K562 (cell line): Measurements from ENCODE around the gene MPHOSPH9. TPM values are rescaled to one million over a fixed set of nuclear protein-coding genes. Genes with fewer than 3 reads are reported as not detected.

ENCODE experiments used
- ARHGAP35 ChIP-seq: fragments of 450-650 bp; IDR thresholded peaks from 2 replicates; pipeline ENCODE4 v1.6.1; 2018; ENCODE audit not compliant: partially characterized antibody
- ELF2 ChIP-seq: fragments of 250-450 bp; sonication (Bioruptor Pico); IDR thresholded peaks from 2 replicates; pipeline ENCODE4 v1.5.0; 2021; ENCODE audit warnings: mild to moderate bottlenecking
- ESRRA ChIP-seq: fragments of 450-650 bp; IDR thresholded peaks from 2 replicates; pipeline ENCODE4 v1.6.1; 2014; ENCODE audit warnings: low read depth, mild to moderate bottlenecking, moderate library complexity, borderline replicate concordance
- NFE2L1 ChIP-seq: fragments of 450-650 bp; IDR thresholded peaks from 2 replicates; pipeline ENCODE4 v1.6.1; 2016; ENCODE audit warnings: missing genetic modification characterization, low read depth, mild to moderate bottlenecking, missing compliant biosample characterization, moderate library complexity, borderline replicate concordance
- RREB1 ChIP-seq: fragments of 250-450 bp; sonication (Bioruptor Pico); IDR thresholded peaks from 2 replicates; pipeline ENCODE4 v1.4.0; 2020
- STAG1 ChIP-seq: sonication (generic); formaldehyde crosslinking; IDR thresholded peaks from 2 replicates; pipeline ENCODE4 v1.5.0; 2020; ENCODE audit warnings: missing genetic modification reagents, borderline replicate concordance
- ZBTB1 ChIP-seq: sonication (generic); formaldehyde crosslinking; IDR thresholded peaks from 2 replicates; pipeline ENCODE4 v1.8.1; 2023; ENCODE audit warnings: missing genetic modification reagents, low read depth, mild to moderate bottlenecking, borderline replicate concordance
- ZSCAN32 ChIP-seq: fragments of 450-650 bp; formaldehyde crosslinking; IDR thresholded peaks from 2 replicates; pipeline ENCODE4 v1.4.0; 2020; ENCODE audit warnings: mild to moderate bottlenecking, moderate library complexity
- polyA plus RNA-seq, 8 experiments: library from polyadenylated mRNA; depleted of rRNA in 4 of 8; stranded (reverse) in 5 of 8; unstranded in 3 of 8; fragments of >200 nt; fragmentation: Nextera tagmentation in 2 of 8; fragmentation: Illumina TruSeq in 1 of 8; extraction: Ambion mirVana in 2 of 8; extraction: Trizol in 1 of 8; gene quantifications; 2 replicates each; pipeline versions ENCODE4 v1.2.1 to v1.2.3, GENCODE V29; 2011 to 2014; ENCODE audit warnings: inconsistent platforms in 1 of 8, missing spikeins in 1 of 8
- total RNA-seq, 7 experiments: library from RNA; depleted of rRNA in 6 of 7; stranded (reverse); fragments of >200 nt in 6 of 7; fragmentation: Illumina TruSeq in 2 of 7; extraction: Trizol in 2 of 7; gene quantifications; 2 replicates each; pipeline versions ENCODE4 v1.2.1 to v1.2.3, GENCODE V29; 2011 to 2021; ENCODE audit warnings: low replicate concordance in 1 of 7

Gene MPHOSPH9
- total and polyA plus RNA-seq, 9 of the 15 experiments (the other 6 are each of a cell fraction or from before 2014, with no cell fraction given): 14.2 to 103 (median 54.5) TPM

GRCh38 chr12:123200414-123200813, 32.5 kb downstream of the MPHOSPH9 start (continued):
- no peak for TF ChIP-seq RREB1 (CRISPR knock-in tag)
- TF ChIP-seq STAG1: no peak
- TF ChIP-seq ELF2 (CRISPR knock-in tag): no peak
- no peak for TF ChIP-seq NFE2L1 (tag)
- no peak for TF ChIP-seq ARHGAP35
- no peak for TF ChIP-seq ZSCAN32 (CRISPR knock-in tag)
- TF ChIP-seq ESRRA: no peak
- TF ChIP-seq ZBTB1 (CRISPR knock-in tag): no peak
